ENCODE measurements around the gene DHRS3.

The DHRS3 gene

GRCh38 chr1:12549460-12550349 is 68.3 kb downstream of the DHRS3 start:
- no peak for TF ChIP-seq CTCF (IDR thresholded peaks at IDR 0.05)

- TF ChIP-seq CTCF (IDR thresholded peaks at IDR 0.05) = no peak
These were observed 69.0 kb downstream of the DHRS3 start for GRCh38 chr1:12548973-12549459.

GRCh38 chr1:12548279-12548972 is 69.6 kb downstream of the DHRS3 start:
- no peak for TF ChIP-seq CTCF (IDR thresholded peaks at IDR 0.05)

GRCh38 chr1:12547586-12548225 is 70.3 kb downstream of the DHRS3 start:
- no peak for TF ChIP-seq CTCF (IDR thresholded peaks at IDR 0.05)

- no peak for TF ChIP-seq CTCF (IDR thresholded peaks at IDR 0.05)
These were observed 71.0 kb downstream of the DHRS3 start for GRCh38 chr1:12546771-12547585.

GRCh38 chr1:12544992-12545391 is 73.0 kb downstream of the DHRS3 start:
- no peak for TF ChIP-seq CTCF (IDR thresholded peaks at IDR 0.05)

GRCh38 chr1:12544357-12544756 is 73.7 kb downstream of the DHRS3 start:
- no peak for TF ChIP-seq CTCF (IDR thresholded peaks at IDR 0.05)

All from LNCAP (cell line).